Endodermal cell (in vitro differentiated cells): ENCODE data around the gene MAP3K5. TPM values are rescaled to one million over a fixed set of nuclear protein-coding genes. Genes with fewer than 3 reads are reported as not detected.

Source experiments
- DNase-seq: peaks from one replicate; pipeline ENCODE4 v3.0.0-alpha.2; 2017
- H3K27ac ChIP-seq: 2 replicates; pipeline ENCODE4 v1.5.1; 2013; ENCODE audit warnings: mild to moderate bottlenecking, low read depth, low read length, moderate library complexity
- H3K27me3 ChIP-seq: 2 replicates; pipeline ENCODE4 v1.6.1; 2013; ENCODE audit warnings: mild to moderate bottlenecking, low read length, moderate library complexity; ENCODE audit not compliant: insufficient read depth, control insufficient read depth, poor library complexity, severe bottlenecking
- H3K36me3 ChIP-seq: 2 replicates; pipeline ENCODE4 v1.7.0; 2013; ENCODE audit warnings: mild to moderate bottlenecking, low read length, moderate library complexity; ENCODE audit not compliant: control insufficient read depth, insufficient read depth
- H3K4me1 ChIP-seq: one replicate; pipeline ENCODE4 v1.7.0; 2013; ENCODE audit warnings: low read length; ENCODE audit not compliant: control insufficient read depth, insufficient read depth
- H3K4me3 ChIP-seq: 2 replicates; pipeline ENCODE4 v1.5.1; 2013; ENCODE audit warnings: mild to moderate bottlenecking, low read length, moderate library complexity
- H3K9ac ChIP-seq: 2 replicates; pipeline ENCODE4 v1.6.1; 2013; ENCODE audit warnings: mild to moderate bottlenecking, low read length, moderate library complexity; ENCODE audit not compliant: poor library complexity, severe bottlenecking; ENCODE audit errors: extremely low read depth
- H3K9me3 ChIP-seq: 2 replicates; pipeline ENCODE4 v1.6.1; 2013; ENCODE audit warnings: mild to moderate bottlenecking, low read length, moderate library complexity; ENCODE audit not compliant: control insufficient read depth
- H3K27ac Mint-ChIP-seq: 2 replicates; pipeline ENCODE4 v1.8.0; 2020; ENCODE audit warnings: mixed read lengths
- H3K27me3 Mint-ChIP-seq: 2 replicates; pipeline ENCODE4 v1.8.0; 2021; ENCODE audit warnings: mild to moderate bottlenecking, mixed read lengths; ENCODE audit not compliant: insufficient read depth
- H3K36me3 Mint-ChIP-seq: 2 replicates; pipeline ENCODE4 v1.8.0; 2020; ENCODE audit warnings: low read depth, mixed read lengths
- H3K4me1 Mint-ChIP-seq: 2 replicates; pipeline ENCODE4 v1.8.0; 2020; ENCODE audit warnings: mixed read lengths
- H3K4me3 Mint-ChIP-seq: 2 replicates; pipeline ENCODE4 v1.8.0; 2020; ENCODE audit warnings: mild to moderate bottlenecking, moderate library complexity, mixed read lengths
- H3K9me3 Mint-ChIP-seq: 2 replicates; pipeline ENCODE4 v1.8.0; 2020; ENCODE audit warnings: mild to moderate bottlenecking, mixed read lengths
- WGBS, 2 experiments: methylation state at CpG; one replicate each; pipeline versions ENCODE4 v1.1.5 to v1.1.7; 2013; ENCODE audit warnings: missing lambda C conversion rate in 2 of 2, mixed read lengths in 1 of 2; ENCODE audit not compliant: insufficient coverage in 1 of 2, insufficient read length in 1 of 2; 5-methylcytosine and 5-hydroxymethylcytosine counted together
- total RNA-seq, 2 donors: library from RNA; stranded (reverse); fragmentation: NEBNext Ultra II Directional in 1 of 2; extraction: Animal tissue kit (Norgen Biotek cat#: 25700) in 1 of 2; gene quantifications; 2 replicates in 1 of 2; 3 replicates in 1 of 2; pipeline ENCODE4 v1.2.1, GENCODE V29; 2021
- TF ChIP-seq, protein P1 (sequence below): fragments of 200-600 bp; sonication (generic); conservative IDR thresholded peaks from 2 replicates; pipeline ENCODE4 v1.5.0; 2021; ENCODE audit warnings: antibody characterized with exemption, mild to moderate bottlenecking

The MAP3K5 gene
- total RNA-seq, 2 donors from 2014 or later = 1.6 to 3.4 TPM

DNA sequence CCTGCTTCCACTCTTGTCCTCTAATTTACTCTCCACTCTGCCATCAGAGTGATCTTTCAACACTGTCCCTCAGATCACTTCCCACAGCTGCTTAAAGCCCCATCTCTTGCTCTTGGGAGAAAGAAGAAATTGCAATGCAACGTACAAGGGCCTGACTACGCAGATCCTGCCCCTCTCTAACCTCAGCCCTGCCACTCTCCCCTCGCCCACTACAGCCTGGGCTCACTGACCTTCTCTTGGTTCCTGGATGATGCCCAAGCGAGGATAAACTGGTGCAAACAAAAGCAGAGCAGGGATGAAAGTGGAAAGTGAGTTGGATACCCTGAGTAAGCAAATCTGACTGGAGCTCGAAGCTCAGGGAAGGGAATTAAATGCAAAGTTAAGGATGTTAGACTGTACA is 92.9 kb downstream of the MAP3K5 start:
- Mint-ChIP-seq H3K27ac (no peak overlapping the region), H3K36me3 (no peaks in the 10 kb centered on the region), H3K9me3 (no peaks in the 10 kb centered on the region), H3K4me3 (no peak overlapping the region), H3K4me1 (peaks cover 5% of the 10 kb centered on the region), H3K27me3 (no peaks in the 10 kb centered on the region)
- no peak overlapping the region for H3K9ac ChIP-seq
- no peak overlapping the region for H3K4me3 ChIP-seq
- no peaks in the 10 kb centered on the region for H3K4me1 ChIP-seq
- DNase-seq = no peak
- no peaks in the 10 kb centered on the region for H3K36me3 ChIP-seq
- H3K27ac ChIP-seq = no peak overlapping the region
- TF ChIP-seq, protein P1, sequence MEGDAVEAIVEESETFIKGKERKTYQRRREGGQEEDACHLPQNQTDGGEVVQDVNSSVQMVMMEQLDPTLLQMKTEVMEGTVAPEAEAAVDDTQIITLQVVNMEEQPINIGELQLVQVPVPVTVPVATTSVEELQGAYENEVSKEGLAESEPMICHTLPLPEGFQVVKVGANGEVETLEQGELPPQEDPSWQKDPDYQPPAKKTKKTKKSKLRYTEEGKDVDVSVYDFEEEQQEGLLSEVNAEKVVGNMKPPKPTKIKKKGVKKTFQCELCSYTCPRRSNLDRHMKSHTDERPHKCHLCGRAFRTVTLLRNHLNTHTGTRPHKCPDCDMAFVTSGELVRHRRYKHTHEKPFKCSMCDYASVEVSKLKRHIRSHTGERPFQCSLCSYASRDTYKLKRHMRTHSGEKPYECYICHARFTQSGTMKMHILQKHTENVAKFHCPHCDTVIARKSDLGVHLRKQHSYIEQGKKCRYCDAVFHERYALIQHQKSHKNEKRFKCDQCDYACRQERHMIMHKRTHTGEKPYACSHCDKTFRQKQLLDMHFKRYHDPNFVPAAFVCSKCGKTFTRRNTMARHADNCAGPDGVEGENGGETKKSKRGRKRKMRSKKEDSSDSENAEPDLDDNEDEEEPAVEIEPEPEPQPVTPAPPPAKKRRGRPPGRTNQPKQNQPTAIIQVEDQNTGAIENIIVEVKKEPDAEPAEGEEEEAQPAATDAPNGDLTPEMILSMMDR = no peak
- no peaks in the 10 kb centered on the region for H3K9me3 ChIP-seq
- 81 to 85% methylated on average over 2 to 5 of the region's 5 CpGs for WGBS, 2 experiments
- no peaks in the 10 kb centered on the region for H3K27me3 ChIP-seq

GRCh38 chr6:136696783-136697364 is 95.4 kb downstream of the MAP3K5 start:
- no peaks in the 10 kb centered on the region for H3K27me3 Mint-ChIP-seq
- WGBS, 2 experiments = 93 to 95% methylated on average over 5 to 7 of the region's 7 CpGs
- no peak overlapping the region for H3K27ac Mint-ChIP-seq
- TF ChIP-seq, protein P1 = no peak
- no peak overlapping the region for H3K4me3 Mint-ChIP-seq
- no peak overlapping the region for H3K4me3 ChIP-seq
- DNase-seq = no peak
- H3K27ac ChIP-seq = no peak overlapping the region
- no peaks in the 10 kb centered on the region for H3K9me3 Mint-ChIP-seq
- no peak overlapping the region for H3K9ac ChIP-seq
- H3K4me1 ChIP-seq = no peaks in the 10 kb centered on the region
- no peaks in the 10 kb centered on the region for H3K36me3 ChIP-seq
- peaks cover 6% of the 10 kb centered on the region for H3K4me1 Mint-ChIP-seq
- no peaks in the 10 kb centered on the region for H3K9me3 ChIP-seq
- no peaks in the 10 kb centered on the region for H3K36me3 Mint-ChIP-seq
- H3K27me3 ChIP-seq = no peaks in the 10 kb centered on the region

DNA sequence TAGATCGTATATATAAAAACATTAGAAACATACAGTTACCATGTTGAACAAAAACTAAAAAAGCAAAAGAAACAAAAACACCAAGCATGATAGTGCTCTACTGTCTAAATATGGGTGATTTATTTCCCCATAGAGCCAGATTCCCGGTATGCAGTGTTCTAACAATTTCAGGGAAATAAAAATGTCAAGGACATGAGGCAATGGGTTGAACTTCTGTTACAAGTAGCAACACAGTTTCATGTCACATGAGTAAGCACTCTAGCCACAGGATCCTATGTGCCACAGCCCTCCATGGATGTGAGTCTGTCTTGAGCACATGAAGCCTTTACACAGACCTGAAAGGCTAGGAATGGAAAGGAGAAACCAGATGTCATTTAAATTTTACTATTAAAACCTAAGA is 96.0 kb downstream of the MAP3K5 start:
- H3K4me1 Mint-ChIP-seq = peaks cover 6% of the 10 kb centered on the region
- H3K36me3 Mint-ChIP-seq = no peaks in the 10 kb centered on the region
- no peaks in the 10 kb centered on the region for H3K9me3 Mint-ChIP-seq
- WGBS, 2 experiments = 94% methylated on average over 2 of the region's 2 CpGs; no CpG with 5 or more reads in 1 of the 2 experiments
- H3K27me3 Mint-ChIP-seq = no peaks in the 10 kb centered on the region
- Histone ChIP-seq H3K4me1 (no peaks in the 10 kb centered on the region), H3K27me3 (no peaks in the 10 kb centered on the region), H3K4me3 (no peak overlapping the region), H3K36me3 (no peaks in the 10 kb centered on the region), H3K9ac (no peak overlapping the region), H3K27ac (no peak overlapping the region), H3K9me3 (no peaks in the 10 kb centered on the region)
- TF ChIP-seq, protein P1 = no peak
- DNase-seq = no peak
- no peak overlapping the region for H3K4me3 Mint-ChIP-seq
- no peak overlapping the region for H3K27ac Mint-ChIP-seq
